ENCODE results near the gene MCMBP.

GRCh38 chr10:119803264-119803663 is 69.4 kb downstream of the MCMBP start:
- TF ChIP-seq POLR2AphosphoS5 (IDR thresholded peaks at IDR 0.05; ENCODE audit: low read depth, low read length) (no peak), CTCF (IDR thresholded peaks at IDR 0.05) (no peak), EP300 (IDR thresholded peaks at IDR 0.05; ENCODE audit: borderline replicate concordance in 1 of 2, low read depth in 1 of 2, low read length in 1 of 2) (no peak), MAX (IDR thresholded peaks at IDR 0.05; ENCODE audit: low read depth) (no peak), GABPA (IDR thresholded peaks at IDR 0.05; ENCODE audit: low read depth) (no peak), SIN3A (IDR thresholded peaks at IDR 0.05; ENCODE audit: borderline replicate concordance, low read depth, low read length) (no peak), FOXM1 (IDR thresholded peaks at IDR 0.05; ENCODE audit: low read depth) (no peak)

Measured in SK-N-SH (cell line).